Activated CD4-positive, CD25-positive, alpha-beta regulatory T cell treated with anti-CD3 and anti-CD28 coated beads, Interleukin-2, amount 50 U/mL, for 16 hours (primary cell): ENCODE measurements around the gene SCP2.

Experiments
- DNase-seq: peaks from one replicate; pipeline ENCODE4 v3.0.0-alpha.2; 2020; ENCODE audit warnings: low read depth, low spot score

SCP2 gene

GRCh38 chr1:53037159-53037558, 110.1 kb downstream of the SCP2 start:
- no peak for DNase-seq

DNA sequence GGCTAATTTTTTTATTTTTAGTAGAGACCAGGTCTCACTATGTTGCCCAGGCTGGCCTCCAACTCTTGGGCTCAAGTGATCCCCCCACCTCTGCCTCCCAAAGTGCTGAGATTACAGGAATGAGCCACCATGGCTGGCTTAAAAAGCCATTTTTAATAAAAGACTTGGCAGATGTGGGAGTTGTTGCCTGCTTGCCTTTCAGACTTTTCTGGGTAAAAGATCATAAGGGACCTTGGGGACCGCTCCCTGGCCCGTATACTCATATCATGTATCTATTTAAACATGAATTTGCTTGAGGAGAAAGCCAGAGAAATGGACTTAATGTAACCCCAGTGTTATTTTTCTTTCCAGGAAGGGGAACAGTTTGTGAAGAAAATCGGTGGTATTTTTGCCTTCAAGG, 111.5 kb downstream of the SCP2 start:
- no peak for DNase-seq

DNA sequence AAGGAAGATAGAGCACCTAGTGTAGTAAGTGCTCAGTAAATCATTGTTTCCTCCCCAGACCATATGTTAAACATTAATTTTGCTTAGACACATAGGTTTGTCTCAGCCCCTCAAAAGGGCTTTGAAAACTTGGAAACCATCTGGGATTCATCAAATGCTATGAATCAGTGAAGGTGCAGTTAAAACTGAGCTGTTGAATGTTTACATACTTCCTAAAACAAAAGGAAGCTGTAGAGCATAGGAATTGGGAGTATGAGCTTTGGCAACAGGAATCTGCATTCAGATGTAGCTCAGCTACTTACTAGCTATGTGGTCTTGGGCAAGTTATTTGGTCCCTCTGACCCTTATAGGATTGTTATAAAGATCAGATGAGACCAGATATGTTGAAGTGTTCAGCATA, 116.2 kb downstream of the SCP2 start:
- no peak for DNase-seq

DNA sequence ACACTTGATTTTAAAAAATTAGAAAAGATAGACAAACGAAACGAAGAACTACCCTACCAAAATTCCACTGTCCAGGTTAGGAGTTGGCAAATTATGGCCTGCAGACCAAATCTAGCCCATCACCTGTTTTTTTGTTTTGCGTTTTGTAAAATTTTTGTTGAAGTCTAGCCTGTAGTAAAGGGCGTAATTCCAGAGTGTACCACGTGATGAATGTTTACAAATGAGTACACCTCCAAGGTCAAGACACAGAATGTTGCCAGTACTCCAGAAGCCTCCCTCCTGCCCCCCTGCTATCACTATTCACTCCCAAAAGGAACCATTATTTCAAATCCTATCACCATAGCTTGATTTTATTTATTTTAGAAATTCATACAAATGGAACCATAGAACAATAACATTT, 117.8 kb downstream of the SCP2 start:
- DNase-seq, result no peak

GRCh38 chr1:53046930-53047329, 119.9 kb downstream of the SCP2 start:
- no peak for DNase-seq

- DNase-seq, result no peak
Observed at GRCh38 chr1:53047737-53048736, 121.0 kb downstream of the SCP2 start.

GRCh38 chr1:53048960-53049573, 122.0 kb downstream of the SCP2 start:
- DNase-seq, result no peak

- no peak for DNase-seq
Observed at GRCh38 chr1:53049574-53049967, 122.5 kb downstream of the SCP2 start.

GRCh38 chr1:53050310-53050709, 123.2 kb downstream of the SCP2 start:
- DNase-seq, result no peak

DNA sequence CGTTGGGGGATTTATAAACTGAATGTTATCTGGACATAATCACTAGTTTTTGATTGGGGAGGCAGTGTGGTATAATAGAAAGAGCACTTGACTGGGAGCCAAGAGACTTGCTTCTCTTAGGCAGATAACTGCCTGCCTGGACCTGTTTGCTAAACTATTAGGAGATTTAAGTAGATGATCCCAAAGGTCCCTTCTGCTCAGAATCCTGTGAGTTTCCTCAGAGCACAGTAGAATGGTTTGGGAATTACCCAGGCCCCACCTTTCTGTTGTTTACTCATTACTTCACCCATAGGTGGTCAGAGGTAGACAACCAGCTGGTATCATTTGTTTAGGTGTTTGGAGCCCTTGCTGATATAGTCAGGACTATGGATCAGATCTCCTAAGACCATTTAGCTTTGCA, 124.6 kb downstream of the SCP2 start:
- no peak for DNase-seq

GRCh38 chr1:53057127-53057526, 130.1 kb downstream of the SCP2 start:
- no peak for DNase-seq

- no peak for DNase-seq
Observed at GRCh38 chr1:53060579-53060978, 133.5 kb downstream of the SCP2 start.

- no peak for DNase-seq
Observed at GRCh38 chr1:53061123-53061858, 134.2 kb downstream of the SCP2 start.

- no peak for DNase-seq
Observed at GRCh38 chr1:53061859-53062707, 135.0 kb downstream of the SCP2 start, which contains the start of gene PODN. Gene PODN, plus strand, starts transcription at chr1:53062213. Its CDS starts 7,643 bp downstream, at chr1:53069856.

DNA sequence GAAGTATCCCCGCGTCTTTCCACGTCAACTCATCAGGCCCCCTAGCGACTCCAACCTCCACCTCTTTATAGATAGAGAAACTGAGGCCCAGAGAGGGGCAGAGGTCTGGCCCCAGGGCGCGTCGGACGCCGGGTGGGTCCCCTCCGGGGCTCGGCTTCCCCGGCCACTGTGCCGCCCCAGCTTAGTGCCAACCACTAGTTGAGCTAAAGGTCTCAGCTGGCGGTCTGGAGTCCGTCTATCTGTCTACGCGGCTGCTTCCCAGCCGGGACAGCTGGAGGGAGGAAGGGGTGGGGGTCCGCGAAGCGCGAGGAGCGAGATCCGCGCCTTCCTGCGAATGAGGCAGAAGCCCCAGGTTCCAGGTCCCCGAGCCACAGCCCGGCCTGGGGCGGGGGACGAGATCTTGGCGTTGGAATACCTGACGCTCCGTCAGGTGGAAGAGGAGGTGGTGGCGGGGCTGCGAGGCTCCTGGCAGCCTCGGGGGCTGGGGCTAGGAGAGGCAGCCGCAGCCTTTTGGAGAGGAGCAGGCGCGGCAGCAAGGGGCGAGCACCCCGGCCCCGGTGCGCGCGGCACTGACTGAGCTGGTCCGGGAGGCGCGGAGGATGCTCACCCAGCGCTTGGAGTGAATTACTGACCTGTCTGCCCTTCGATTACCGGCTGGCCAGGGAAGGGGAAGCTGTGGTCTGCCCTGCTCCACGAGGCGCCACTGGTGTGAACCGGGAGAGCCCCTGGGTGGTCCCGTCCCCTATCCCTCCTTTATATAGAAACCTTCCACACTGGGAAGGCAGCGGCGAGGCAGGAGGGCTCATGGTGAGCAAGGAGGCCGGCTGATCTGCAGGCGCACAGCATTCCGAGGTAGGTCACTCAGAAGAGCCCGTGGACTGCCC, 135.9 kb downstream of the SCP2 start:
- DNase-seq, result no peak

- no peak for DNase-seq
Observed at GRCh38 chr1:53063744-53064515, 136.9 kb downstream of the SCP2 start.

- no peak for DNase-seq
Observed at GRCh38 chr1:53065391-53065790, 138.3 kb downstream of the SCP2 start.

DNA sequence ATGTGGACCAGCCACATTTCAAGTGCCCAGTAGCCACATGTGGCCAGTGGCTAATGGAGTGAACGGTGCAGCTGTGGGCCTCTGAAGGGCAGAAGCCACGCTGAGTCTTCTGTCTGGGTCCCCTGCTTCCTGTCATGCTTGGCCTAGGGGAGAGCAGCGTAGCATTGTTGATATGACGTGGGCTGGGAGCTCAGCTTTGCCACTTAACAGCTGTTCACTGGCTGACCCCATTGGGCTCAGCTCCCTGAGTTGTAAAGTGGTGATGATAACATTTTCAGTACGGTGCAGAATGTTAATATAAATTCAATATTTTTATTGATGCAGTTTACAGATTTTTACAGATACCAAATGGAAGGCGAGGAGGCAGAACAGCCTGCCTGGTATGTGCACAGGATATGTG, 139.4 kb downstream of the SCP2 start:
- no peak for DNase-seq
